Liver (tissue), 3 donors: ENCODE data around the gene REPS2.

Source experiments
- EGR1 ChIP-seq, 2 donors: IDR thresholded peaks; 2 replicates each; pipeline ENCODE4 v1.6.1; 2016 to 2018; ENCODE audit warnings: antibody characterized with exemption in 2 of 2, low read depth in 2 of 2
- FOXA2 ChIP-seq: IDR thresholded peaks from 2 replicates; pipeline ENCODE4 v1.6.1; 2016; ENCODE audit warnings: antibody characterized with exemption
- GABPA ChIP-seq, 2 donors: IDR thresholded peaks in 1 of 2; conservative IDR thresholded peaks in 1 of 2; 2 replicates each; pipeline ENCODE4 v1.6.1; 2016; ENCODE audit warnings: antibody characterized with exemption in 2 of 2, mild to moderate bottlenecking in 1 of 2, moderate library complexity in 1 of 2
- JUND ChIP-seq, 2 donors: IDR thresholded peaks; 2 replicates each; pipeline ENCODE4 v1.6.1; 2016; ENCODE audit warnings: antibody characterized with exemption in 2 of 2
- MAX ChIP-seq: IDR thresholded peaks from 2 replicates; pipeline ENCODE4 v1.6.1; 2016; ENCODE audit warnings: antibody characterized with exemption
- RAD21 ChIP-seq, 2 donors: IDR thresholded peaks; 2 replicates each; pipeline ENCODE4 v1.6.1; 2016; ENCODE audit warnings: antibody characterized with exemption in 2 of 2, mild to moderate bottlenecking in 2 of 2
- REST ChIP-seq: IDR thresholded peaks from 2 replicates; pipeline ENCODE4 v1.6.1; 2016; ENCODE audit warnings: antibody characterized with exemption, mild to moderate bottlenecking
- TAF1 ChIP-seq: conservative IDR thresholded peaks from 2 replicates; pipeline ENCODE4 v1.6.1; 2016; ENCODE audit warnings: antibody characterized with exemption, mild to moderate bottlenecking
- TF ChIP-seq, protein P1 (sequence below): fragments of 150-350 bp; IDR thresholded peaks from 2 replicates; pipeline ENCODE4 v1.5.1; 2017; ENCODE audit warnings: improper control_type of control experiment, low read depth, low read length; ENCODE audit not compliant: missing input control
- donor health status: healthy.
- donor health status: healthy.

DNA sequence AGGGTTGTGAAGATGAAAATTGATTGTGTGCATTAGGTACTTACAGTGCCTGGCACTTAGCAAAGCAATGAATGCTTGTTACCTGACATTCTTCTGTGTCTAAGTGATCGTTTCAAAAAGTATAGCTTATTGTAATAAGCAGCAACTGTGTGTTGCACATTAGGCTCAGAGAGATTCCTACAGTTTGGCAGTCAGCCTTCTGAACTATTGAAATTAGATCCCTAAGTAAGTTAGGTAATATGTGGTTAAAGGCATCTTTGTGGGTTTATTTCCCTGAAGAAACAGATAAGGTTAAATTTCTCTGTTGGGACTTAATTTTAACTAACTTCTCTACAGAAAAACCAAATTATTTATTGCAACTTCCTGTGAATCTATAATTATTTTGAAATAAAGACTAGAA, 93.4 kb downstream of the REPS2 start:
- TF ChIP-seq, protein P1, sequence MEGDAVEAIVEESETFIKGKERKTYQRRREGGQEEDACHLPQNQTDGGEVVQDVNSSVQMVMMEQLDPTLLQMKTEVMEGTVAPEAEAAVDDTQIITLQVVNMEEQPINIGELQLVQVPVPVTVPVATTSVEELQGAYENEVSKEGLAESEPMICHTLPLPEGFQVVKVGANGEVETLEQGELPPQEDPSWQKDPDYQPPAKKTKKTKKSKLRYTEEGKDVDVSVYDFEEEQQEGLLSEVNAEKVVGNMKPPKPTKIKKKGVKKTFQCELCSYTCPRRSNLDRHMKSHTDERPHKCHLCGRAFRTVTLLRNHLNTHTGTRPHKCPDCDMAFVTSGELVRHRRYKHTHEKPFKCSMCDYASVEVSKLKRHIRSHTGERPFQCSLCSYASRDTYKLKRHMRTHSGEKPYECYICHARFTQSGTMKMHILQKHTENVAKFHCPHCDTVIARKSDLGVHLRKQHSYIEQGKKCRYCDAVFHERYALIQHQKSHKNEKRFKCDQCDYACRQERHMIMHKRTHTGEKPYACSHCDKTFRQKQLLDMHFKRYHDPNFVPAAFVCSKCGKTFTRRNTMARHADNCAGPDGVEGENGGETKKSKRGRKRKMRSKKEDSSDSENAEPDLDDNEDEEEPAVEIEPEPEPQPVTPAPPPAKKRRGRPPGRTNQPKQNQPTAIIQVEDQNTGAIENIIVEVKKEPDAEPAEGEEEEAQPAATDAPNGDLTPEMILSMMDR, result no peak
- no peak for TF ChIP-seq EGR1 (IDR thresholded peaks at IDR 0.05; ENCODE audit: low read depth in 2 of 2)
- TF ChIP-seq TAF1, result no peak
- TF ChIP-seq JUND (IDR thresholded peaks at IDR 0.05), result no peak
- no peak for TF ChIP-seq GABPA (IDR thresholded peaks at IDR 0.05 in 1 of 2, conservative IDR thresholded peaks at IDR 0.05 in 1 of 2)
- TF ChIP-seq FOXA2, result no peak
- TF ChIP-seq REST, result no peak
- TF ChIP-seq MAX, result no peak
- no peak for TF ChIP-seq RAD21 (IDR thresholded peaks at IDR 0.05)
